Ectodermal cell (in vitro differentiated cells): ENCODE data around the gene EMCN.
"Not testable (repeated sequence)": the region's sequence is repeated elsewhere in the genome, so short reads cannot be mapped to it uniquely, and the experiment has no call there.

Experiments
- H3K27ac ChIP-seq: 2 replicates; pipeline ENCODE4 v1.7.0; 2013; ENCODE audit warnings: mild to moderate bottlenecking, low read depth, low read length; ENCODE audit not compliant: insufficient read depth, poor library complexity, severe bottlenecking
- H3K27me3 ChIP-seq: 2 replicates; pipeline ENCODE4 v1.7.0; 2013; ENCODE audit warnings: mild to moderate bottlenecking, low read length; ENCODE audit not compliant: insufficient read depth, control insufficient read depth, poor library complexity, severe bottlenecking
- H3K36me3 ChIP-seq: one replicate; pipeline ENCODE4 v1.7.0; 2013; ENCODE audit warnings: low read length; ENCODE audit not compliant: control insufficient read depth, insufficient read depth
- H3K4me1 ChIP-seq: one replicate; pipeline ENCODE4 v1.7.0; 2013; ENCODE audit warnings: low read length; ENCODE audit not compliant: control insufficient read depth, insufficient read depth
- H3K4me3 ChIP-seq: 2 replicates; pipeline ENCODE4 v1.7.0; 2013; ENCODE audit warnings: low read depth, low read length, control low read depth; ENCODE audit not compliant: insufficient read depth
- H3K9me3 ChIP-seq: 2 replicates; pipeline ENCODE4 v1.7.0; 2013; ENCODE audit warnings: mild to moderate bottlenecking, low read length, moderate library complexity; ENCODE audit not compliant: control insufficient read depth
- WGBS, 2 experiments: methylation state at CpG; one replicate each; pipeline ENCODE4 v1.1.7; 2013; ENCODE audit warnings: missing lambda C conversion rate in 2 of 2; 5-methylcytosine and 5-hydroxymethylcytosine counted together

EMCN gene

GRCh38 chr4:100530161-100530560 lies 12.3 kb upstream of the EMCN start:
- H3K27ac ChIP-seq, H3K4me3 ChIP-seq, H3K9me3 ChIP-seq, H3K27me3 ChIP-seq, H3K36me3 ChIP-seq, H3K4me1 ChIP-seq: not testable (repeated sequence)
- 89 to 99% methylated on average over 4 of the region's 4 CpGs for WGBS, 2 experiments

- Histone ChIP-seq H3K9me3 (no peaks in the 10 kb centered on the region), H3K27me3 (no peaks in the 10 kb centered on the region), H3K27ac (no peak overlapping the region), H3K4me3 (no peak overlapping the region), H3K36me3 (no peaks in the 10 kb centered on the region), H3K4me1 (no peaks in the 10 kb centered on the region)
- WGBS, 2 experiments: 88 to 95% methylated on average over 1 of the region's 1 CpG
These were observed 7.9 kb upstream of the EMCN start for GRCh38 chr4:100525686-100526085.

GRCh38 chr4:100519205-100519604 lies 1.4 kb upstream of the EMCN start:
- WGBS, 2 experiments: 93 to 97% methylated on average over 2 of the region's 2 CpGs
- Histone ChIP-seq H3K9me3 (no peaks in the 10 kb centered on the region), H3K27ac (no peak overlapping the region), H3K4me1 (no peaks in the 10 kb centered on the region), H3K27me3 (no peaks in the 10 kb centered on the region), H3K36me3 (no peaks in the 10 kb centered on the region), H3K4me3 (no peak overlapping the region)

- Histone ChIP-seq H3K27me3 (no peaks in the 10 kb centered on the region), H3K4me3 (no peak overlapping the region), H3K4me1 (no peaks in the 10 kb centered on the region), H3K36me3 (no peaks in the 10 kb centered on the region), H3K27ac (no peak overlapping the region), H3K9me3 (no peaks in the 10 kb centered on the region)
- WGBS, 2 experiments: 93 to 94% methylated on average over 6 to 7 of the region's 7 CpGs
These were observed 1.6 kb downstream of the EMCN start for GRCh38 chr4:100516225-100516624.

- Histone ChIP-seq H3K9me3 (no peaks in the 10 kb centered on the region), H3K4me1 (peaks cover 6% of the 10 kb centered on the region), H3K27ac (no peak overlapping the region), H3K36me3 (no peaks in the 10 kb centered on the region), H3K4me3 (no peak overlapping the region), H3K27me3 (no peaks in the 10 kb centered on the region)
- WGBS, 2 experiments: 67 to 76% methylated on average over 4 of the region's 5 CpGs
These were observed 5.9 kb downstream of the EMCN start for GRCh38 chr4:100511896-100512295.

GRCh38 chr4:100510551-100510950 lies 7.3 kb downstream of the EMCN start:
- Histone ChIP-seq H3K9me3 (no peaks in the 10 kb centered on the region), H3K27ac (no peak overlapping the region), H3K4me3 (no peak overlapping the region), H3K4me1 (peaks cover 6% of the 10 kb centered on the region), H3K36me3 (no peaks in the 10 kb centered on the region), H3K27me3 (no peaks in the 10 kb centered on the region)
- WGBS, 2 experiments: 87 to 89% methylated on average over 2 of the region's 2 CpGs

GRCh38 chr4:100509386-100509785 lies 8.4 kb downstream of the EMCN start:
- H3K27ac ChIP-seq: no peak overlapping the region
- no peaks in the 10 kb centered on the region for H3K27me3 ChIP-seq
- H3K9me3 ChIP-seq: no peaks in the 10 kb centered on the region
- H3K4me1 ChIP-seq: peaks cover 6% of the 10 kb centered on the region
- 63 to 69% methylated on average over 2 to 3 of the region's 3 CpGs for WGBS, 2 experiments
- H3K4me3 ChIP-seq: no peak overlapping the region
- no peaks in the 10 kb centered on the region for H3K36me3 ChIP-seq

GRCh38 chr4:100508691-100509090 lies 9.1 kb downstream of the EMCN start:
- H3K4me3 ChIP-seq: no peak overlapping the region
- H3K27ac ChIP-seq: no peak overlapping the region
- 91 to 95% methylated on average over 3 of the region's 3 CpGs for WGBS, 2 experiments
- H3K36me3 ChIP-seq: no peaks in the 10 kb centered on the region
- H3K4me1 ChIP-seq: peaks cover 6% of the 10 kb centered on the region
- H3K27me3 ChIP-seq: no peaks in the 10 kb centered on the region
- H3K9me3 ChIP-seq: no peaks in the 10 kb centered on the region

GRCh38 chr4:100504086-100504874 lies 13.5 kb downstream of the EMCN start:
- no peak overlapping the region for H3K27ac ChIP-seq
- no peaks in the 10 kb centered on the region for H3K9me3 ChIP-seq
- peaks cover 6% of the 10 kb centered on the region for H3K4me1 ChIP-seq
- WGBS, 2 experiments: 91 to 92% methylated on average over 13 to 14 of the region's 18 CpGs
- no peaks in the 10 kb centered on the region for H3K27me3 ChIP-seq
- H3K36me3 ChIP-seq: no peaks in the 10 kb centered on the region
- no peak overlapping the region for H3K4me3 ChIP-seq

- no peak overlapping the region for H3K27ac ChIP-seq
- no peaks in the 10 kb centered on the region for H3K4me1 ChIP-seq
- no peak overlapping the region for H3K4me3 ChIP-seq
- H3K9me3 ChIP-seq: no peaks in the 10 kb centered on the region
- H3K36me3 ChIP-seq: no peaks in the 10 kb centered on the region
- H3K27me3 ChIP-seq: no peaks in the 10 kb centered on the region
These were observed 20.0 kb downstream of the EMCN start for GRCh38 chr4:100497791-100498190.
